ENCODE measurements around the gene DLGAP1.

- TF ChIP-seq SP1 (IDR thresholded peaks at IDR 0.05) (no peak), FOXM1 (IDR thresholded peaks at IDR 0.05; ENCODE audit: borderline replicate concordance) (no peak), NFRKB (IDR thresholded peaks at IDR 0.05) (no peak), LEF1 (IDR thresholded peaks at IDR 0.05; ENCODE audit: borderline replicate concordance) (no peak), TARDBP (IDR thresholded peaks at IDR 0.05) (no peak), SUZ12 (IDR thresholded peaks at IDR 0.05) (no peak), FOXA1 (IDR thresholded peaks at IDR 0.05) (no peak), PKNOX1 (IDR thresholded peaks at IDR 0.05) (no peak), FOXK2 (IDR thresholded peaks at IDR 0.05) (no peak), BHLHE40 (IDR thresholded peaks at IDR 0.05; ENCODE audit: borderline replicate concordance) (no peak)
Observed at GRCh38 chr18:3648641-3649040, 806.5 kb downstream of the DLGAP1 start.
